ENCODE measurements around the gene AATK.

DNA sequence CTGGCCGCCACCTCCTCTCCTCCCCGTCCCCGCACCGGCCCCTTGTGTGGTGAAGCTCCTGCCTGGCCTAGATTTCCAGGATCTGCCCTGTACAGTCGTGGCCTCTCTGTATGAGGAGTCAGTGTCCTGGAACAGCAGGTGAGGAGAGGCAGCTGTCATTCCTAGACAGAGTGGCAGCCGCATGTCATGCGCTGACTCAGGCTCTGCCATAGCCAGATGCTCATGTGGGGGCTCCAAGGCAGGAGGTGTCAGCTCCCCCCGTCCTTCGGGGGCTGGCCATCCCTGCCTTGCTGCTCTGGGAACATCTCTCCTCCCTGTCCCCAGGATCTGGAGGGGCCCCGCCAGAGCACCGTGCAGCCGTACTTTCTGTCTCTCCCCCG lies 70.6 kb downstream of the AATK start:
- TF ChIP-seq EZH2 (IDR thresholded peaks at IDR 0.05; ENCODE audit: borderline replicate concordance, low read length): no peak
- TF ChIP-seq, protein P1, sequence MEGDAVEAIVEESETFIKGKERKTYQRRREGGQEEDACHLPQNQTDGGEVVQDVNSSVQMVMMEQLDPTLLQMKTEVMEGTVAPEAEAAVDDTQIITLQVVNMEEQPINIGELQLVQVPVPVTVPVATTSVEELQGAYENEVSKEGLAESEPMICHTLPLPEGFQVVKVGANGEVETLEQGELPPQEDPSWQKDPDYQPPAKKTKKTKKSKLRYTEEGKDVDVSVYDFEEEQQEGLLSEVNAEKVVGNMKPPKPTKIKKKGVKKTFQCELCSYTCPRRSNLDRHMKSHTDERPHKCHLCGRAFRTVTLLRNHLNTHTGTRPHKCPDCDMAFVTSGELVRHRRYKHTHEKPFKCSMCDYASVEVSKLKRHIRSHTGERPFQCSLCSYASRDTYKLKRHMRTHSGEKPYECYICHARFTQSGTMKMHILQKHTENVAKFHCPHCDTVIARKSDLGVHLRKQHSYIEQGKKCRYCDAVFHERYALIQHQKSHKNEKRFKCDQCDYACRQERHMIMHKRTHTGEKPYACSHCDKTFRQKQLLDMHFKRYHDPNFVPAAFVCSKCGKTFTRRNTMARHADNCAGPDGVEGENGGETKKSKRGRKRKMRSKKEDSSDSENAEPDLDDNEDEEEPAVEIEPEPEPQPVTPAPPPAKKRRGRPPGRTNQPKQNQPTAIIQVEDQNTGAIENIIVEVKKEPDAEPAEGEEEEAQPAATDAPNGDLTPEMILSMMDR (conservative IDR thresholded peaks at IDR 0.05 in 1 of 2, IDR thresholded peaks at IDR 0.05 in 1 of 2; ENCODE audit: extremely low read depth in 1 of 2, insufficient read depth in 1 of 2, low read depth in 1 of 2, low read length in 2 of 2): no peak
